ENCODE results near the gene MZB1. TPM values are rescaled to one million over a fixed set of nuclear protein-coding genes. Genes with fewer than 3 reads are reported as not detected.
A peak's percentile ranks its signal among the peaks of the same experiment; 100 is the strongest.

The MZB1 gene
- polyA plus RNA-seq, 1 donor from 2014 or later = not detected

DNA sequence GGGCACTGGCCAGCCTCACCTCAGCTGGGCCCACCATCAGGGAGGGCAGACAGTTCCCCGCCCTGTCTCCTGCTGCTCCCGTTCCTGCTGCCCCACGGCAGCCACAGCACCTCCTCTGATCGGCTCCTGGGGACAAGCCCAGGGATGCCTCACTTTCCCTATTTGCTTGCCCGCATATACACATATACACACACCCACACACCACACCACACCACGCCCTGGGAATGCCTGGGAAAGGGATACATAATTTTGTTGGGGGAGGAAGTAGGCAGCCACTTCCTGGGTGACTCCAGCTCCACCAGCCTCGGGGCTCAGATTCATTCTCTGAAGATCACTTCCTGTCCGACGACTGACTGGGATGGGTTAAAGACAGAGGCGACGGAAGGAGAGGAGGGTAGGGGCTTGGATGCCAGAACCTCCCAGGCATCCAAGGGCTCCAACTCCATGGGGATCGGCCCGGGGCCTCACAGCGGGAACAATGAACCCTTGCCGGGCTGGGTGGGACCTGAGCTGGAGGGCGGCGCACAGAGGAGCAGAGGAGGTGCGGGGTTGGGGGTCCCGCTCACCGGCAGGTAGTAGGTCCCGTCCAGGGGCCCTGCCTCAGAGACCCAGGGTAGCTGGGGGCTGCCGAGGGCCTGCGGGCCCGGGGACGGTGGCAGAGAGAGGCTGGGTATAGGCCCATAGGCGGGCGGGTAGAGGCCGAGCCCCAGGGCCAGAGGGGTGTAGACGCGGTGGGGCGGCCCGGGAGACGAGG is 2.0 kb upstream of the MZB1 start:
- H3K9me2 ChIP-seq (ENCODE audit: insufficient read depth, low read length) = no peaks in the 10 kb centered on the region
- H3K27ac ChIP-seq (ENCODE audit: low read length) = no peak overlapping the region
- H3K9me3 ChIP-seq (ENCODE audit: low read length) = no peaks in the 10 kb centered on the region
- no peak overlapping the region for H3K4me2 ChIP-seq (ENCODE audit: low read length)
- no peak overlapping the region for H2AFZ ChIP-seq (ENCODE audit: low read depth, low read length)
- no peak overlapping the region for H3K9ac ChIP-seq (ENCODE audit: low read length)
- no peak for TF ChIP-seq RAD21 (conservative IDR thresholded peaks at IDR 0.05)
- no peak for TF ChIP-seq SMC3 (conservative IDR thresholded peaks at IDR 0.05; ENCODE audit: poor library complexity)
- TF ChIP-seq EZH2 (IDR thresholded peaks at IDR 0.05; ENCODE audit: borderline replicate concordance, insufficient read depth, low read length, poor library complexity, severe bottlenecking) = peak; percentile 54
- TF ChIP-seq REST (IDR thresholded peaks at IDR 0.05; ENCODE audit: borderline replicate concordance) = no peak
- H4K20me1 ChIP-seq (ENCODE audit: insufficient read depth) = no peaks in the 10 kb centered on the region
- H3K27me3 ChIP-seq (ENCODE audit: insufficient read depth, low read depth, low read length) = peaks cover 50% of the 10 kb centered on the region
- no peaks in the 10 kb centered on the region for H3K79me2 ChIP-seq (replicated peaks; ENCODE audit: insufficient read depth, low read length)
- H3K4me3 ChIP-seq (ENCODE audit: low read length) = no peak overlapping the region
- no peaks in the 10 kb centered on the region for H3K36me3 ChIP-seq (ENCODE audit: insufficient read depth, low read length)
- no peaks in the 10 kb centered on the region for H3F3A ChIP-seq (ENCODE audit: insufficient read depth, low read length, poor library complexity, severe bottlenecking)

DNA sequence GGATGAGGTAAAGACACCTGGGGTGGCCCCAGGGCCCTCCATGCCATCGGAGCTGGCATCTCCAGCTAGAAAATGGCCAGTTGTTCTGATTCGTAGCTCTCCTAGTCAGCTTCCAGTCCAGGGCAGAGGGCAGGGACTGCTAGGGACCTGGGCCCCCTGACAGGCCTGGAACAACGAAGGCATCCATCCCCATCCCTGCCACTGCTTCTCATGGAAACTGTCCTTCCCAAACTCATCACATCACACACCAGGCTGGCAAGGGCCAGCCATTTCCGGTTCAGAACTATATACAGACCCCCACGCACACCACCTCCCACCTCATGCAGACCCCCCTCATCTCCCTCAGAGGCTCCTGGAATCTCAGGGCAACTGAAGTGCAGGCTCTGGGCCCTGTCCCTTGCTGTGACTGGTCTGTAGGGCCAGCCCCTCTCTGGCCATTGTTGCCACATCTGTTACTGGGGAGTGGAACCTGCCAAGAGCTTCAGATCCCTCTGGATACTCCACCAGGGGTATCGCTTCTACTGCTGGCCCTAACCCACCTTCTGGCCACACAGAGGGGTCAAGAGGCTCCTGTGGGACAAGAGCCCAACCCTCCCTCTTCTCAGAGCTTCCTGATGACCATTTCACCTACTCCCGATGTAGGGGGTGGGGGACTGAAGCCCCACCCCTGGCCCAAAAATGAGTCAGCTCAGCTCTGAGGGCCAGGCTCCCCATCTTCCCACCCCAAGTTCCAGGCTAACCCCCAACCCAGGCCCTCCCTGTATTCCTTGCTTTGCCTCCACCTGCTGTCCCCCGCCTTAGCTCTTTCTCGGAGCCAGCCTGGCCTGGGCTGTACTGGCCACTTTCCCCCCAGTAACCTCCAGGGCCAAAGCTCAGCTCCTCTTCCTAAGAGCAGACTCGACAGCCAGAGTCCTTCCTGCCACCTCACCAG is 1.2 kb upstream of the MZB1 start:
- H3K9me2 ChIP-seq (ENCODE audit: insufficient read depth, low read length) = no peaks in the 10 kb centered on the region
- H3K9me3 ChIP-seq (ENCODE audit: low read length) = no peaks in the 10 kb centered on the region
- no peak overlapping the region for H3K4me3 ChIP-seq (ENCODE audit: low read length)
- no peak for TF ChIP-seq MXI1 (conservative IDR thresholded peaks at IDR 0.05; ENCODE audit: poor library complexity, severe bottlenecking)
- TF ChIP-seq TAF1 (IDR thresholded peaks at IDR 0.05; ENCODE audit: low read depth) = no peak
- TF ChIP-seq EZH2 (IDR thresholded peaks at IDR 0.05; ENCODE audit: borderline replicate concordance, insufficient read depth, low read length, poor library complexity, severe bottlenecking) = no peak
- TF ChIP-seq, protein P1, sequence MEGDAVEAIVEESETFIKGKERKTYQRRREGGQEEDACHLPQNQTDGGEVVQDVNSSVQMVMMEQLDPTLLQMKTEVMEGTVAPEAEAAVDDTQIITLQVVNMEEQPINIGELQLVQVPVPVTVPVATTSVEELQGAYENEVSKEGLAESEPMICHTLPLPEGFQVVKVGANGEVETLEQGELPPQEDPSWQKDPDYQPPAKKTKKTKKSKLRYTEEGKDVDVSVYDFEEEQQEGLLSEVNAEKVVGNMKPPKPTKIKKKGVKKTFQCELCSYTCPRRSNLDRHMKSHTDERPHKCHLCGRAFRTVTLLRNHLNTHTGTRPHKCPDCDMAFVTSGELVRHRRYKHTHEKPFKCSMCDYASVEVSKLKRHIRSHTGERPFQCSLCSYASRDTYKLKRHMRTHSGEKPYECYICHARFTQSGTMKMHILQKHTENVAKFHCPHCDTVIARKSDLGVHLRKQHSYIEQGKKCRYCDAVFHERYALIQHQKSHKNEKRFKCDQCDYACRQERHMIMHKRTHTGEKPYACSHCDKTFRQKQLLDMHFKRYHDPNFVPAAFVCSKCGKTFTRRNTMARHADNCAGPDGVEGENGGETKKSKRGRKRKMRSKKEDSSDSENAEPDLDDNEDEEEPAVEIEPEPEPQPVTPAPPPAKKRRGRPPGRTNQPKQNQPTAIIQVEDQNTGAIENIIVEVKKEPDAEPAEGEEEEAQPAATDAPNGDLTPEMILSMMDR (IDR thresholded peaks at IDR 0.05; ENCODE audit: poor library complexity, severe bottlenecking) = no peak
- TF ChIP-seq EP300 (conservative IDR thresholded peaks at IDR 0.05; ENCODE audit: poor library complexity, severe bottlenecking) = no peak
- no peak for TF ChIP-seq POLR2AphosphoS5 (IDR thresholded peaks at IDR 0.05)
- TF ChIP-seq REST (IDR thresholded peaks at IDR 0.05; ENCODE audit: borderline replicate concordance) = no peak
- TF ChIP-seq RAD21 (conservative IDR thresholded peaks at IDR 0.05) = no peak
- no peaks in the 10 kb centered on the region for H3F3A ChIP-seq (ENCODE audit: insufficient read depth, low read length, poor library complexity, severe bottlenecking)
- no peak overlapping the region for H3K27ac ChIP-seq (ENCODE audit: low read length)
- H2AFZ ChIP-seq (ENCODE audit: low read depth, low read length) = no peak overlapping the region
- H3K9ac ChIP-seq (ENCODE audit: low read length) = no peak overlapping the region
- H3K36me3 ChIP-seq (ENCODE audit: insufficient read depth, low read length) = no peaks in the 10 kb centered on the region
- H3K4me2 ChIP-seq (ENCODE audit: low read length) = no peak overlapping the region
- no peaks in the 10 kb centered on the region for H3K79me2 ChIP-seq (replicated peaks; ENCODE audit: insufficient read depth, low read length)
- no peaks in the 10 kb centered on the region for H4K20me1 ChIP-seq (ENCODE audit: insufficient read depth)
- peaks cover 48% of the 10 kb centered on the region for H3K27me3 ChIP-seq (ENCODE audit: insufficient read depth, low read depth, low read length)

All from neural cell (in vitro differentiated cells).